GM12878 (cell line): ENCODE data around the gene TCF25. TPM values are rescaled to one million over a fixed set of nuclear protein-coding genes. Genes with fewer than 3 reads are reported as not detected.

Experiments
- ATAC-seq: fragments of 200-7000 bp; cut with Tn5 transposase; 3 replicates; pipeline ENCODE4 v1.9.1; 2020; ENCODE audit warnings: mild to moderate bottlenecking, moderate library complexity
- Bru-seq: library from RNA; stranded (reverse); fragments of 400-500 nt; gene quantifications from one replicate; lab custom pipeline; 2021; lab: Mats Ljungman, UMichigan
- BruChase-seq, 2 experiments: library from RNA; stranded (reverse); fragments of 400-500 nt; gene quantifications; one replicate each; lab custom pipeline; 2021; lab: Mats Ljungman, UMichigan
- BruUV-seq: library from RNA; stranded (reverse); fragments of 400-500 nt; replicated peaks from 2 replicates; lab custom pipeline; 2021; lab: Mats Ljungman, UMichigan
- CTCF ChIA-PET: fragments of 300-600 bp; sonication (Branson Sonifier 250); formaldehyde crosslinking; extraction: SDS; loops from one replicate; lab custom pipeline; 2021; ENCODE audit warnings: inconsistent platforms; lab: Yijun Ruan, JAX
- POLR2A ChIA-PET: fragments of 350-600 bp; formaldehyde crosslinking; extraction: SDS; loops from one replicate; lab custom pipeline; 2021; ENCODE audit warnings: inconsistent platforms; lab: Charles Lee
- RAD21 ChIA-PET: fragments of 300-600 bp; sonication (Branson Sonifier 250); formaldehyde crosslinking; loops from one replicate; lab custom pipeline; 2023; ENCODE audit warnings: antibody characterized with exemption; ENCODE audit not compliant: unreplicated experiment; lab: Charles Lee
- SMC1A ChIA-PET: fragments of 300-600 bp; sonication (Branson Sonifier 250); formaldehyde crosslinking; loops from one replicate; lab custom pipeline; 2023; ENCODE audit not compliant: unreplicated experiment, uncharacterized antibody; lab: Charles Lee
- DNase-seq: peaks from one replicate; pipeline ENCODE4 v3.0.0-alpha.2; 2011; ENCODE audit warnings: low read depth, low spot score
- FAIRE-seq: peaks from 3 replicates; lab custom pipeline; 2011; peaks lifted over from hg19 to GRCh38; lab: Jason Lieb, UNC
- H2AFZ ChIP-seq: 2 replicates; pipeline ENCODE4 v1.6.0; 2011; ENCODE audit warnings: low read depth, low read length, control low read depth; ENCODE audit not compliant: control insufficient read depth
- H3K27ac ChIP-seq: 2 replicates; pipeline ENCODE4 v1.5.1; 2011; ENCODE audit warnings: control low read depth; ENCODE audit not compliant: control insufficient read depth, insufficient read depth
- H3K27me3 ChIP-seq, 2 experiments: replicated peaks in 1 of 2; 2 replicates each; pipeline versions ENCODE4 v1.6.0 to v1.6.1; 2011; ENCODE audit warnings: low read length in 1 of 2; ENCODE audit not compliant: control insufficient read depth in 2 of 2, insufficient read depth in 2 of 2
- H3K36me3 ChIP-seq, 2 experiments: 2 replicates each; pipeline ENCODE4 v1.5.1; 2011; ENCODE audit warnings: low read length in 1 of 2; ENCODE audit not compliant: control insufficient read depth in 2 of 2, insufficient read depth in 2 of 2
- H3K4me1 ChIP-seq: 2 replicates; pipeline ENCODE4 v1.6.1; 2011; ENCODE audit warnings: mild to moderate bottlenecking, low read length, moderate library complexity, mixed read lengths; ENCODE audit not compliant: control insufficient read depth, insufficient read depth
- H3K4me2 ChIP-seq: 2 replicates; pipeline ENCODE4 v1.6.0; 2011; ENCODE audit warnings: control low read depth; ENCODE audit not compliant: control insufficient read depth, insufficient read depth
- H3K4me3 ChIP-seq: fragments of 200-600 bp; sonication (generic); 2 replicates; pipeline ENCODE4 v1.5.1; 2016
- H3K79me2 ChIP-seq: 2 replicates; pipeline ENCODE4 v1.6.0; 2011; ENCODE audit warnings: low read length; ENCODE audit not compliant: control insufficient read depth, insufficient read depth
- H3K9ac ChIP-seq: 2 replicates; pipeline ENCODE4 v1.8.0; 2011; ENCODE audit warnings: low read length, control low read depth, mixed read lengths; ENCODE audit not compliant: control insufficient read depth, insufficient read depth
- H3K9me3 ChIP-seq: replicated peaks from 3 replicates; pipeline ENCODE4 v1.5.1; 2011; ENCODE audit warnings: mild to moderate bottlenecking, low read length; ENCODE audit not compliant: control insufficient read depth, insufficient read depth
- H4K20me1 ChIP-seq: 2 replicates; pipeline ENCODE4 v1.6.0; 2011; ENCODE audit not compliant: control insufficient read depth, insufficient read depth
- CHD2 ChIP-seq: IDR thresholded peaks from 2 replicates; pipeline ENCODE4 v1.6.1; 2011; ENCODE audit warnings: low read depth, low read length, improper control_type of control experiment, borderline replicate concordance
- STAT1 ChIP-seq: fragments of 450-650 bp; conservative IDR thresholded peaks from 2 replicates; pipeline ENCODE4 v1.6.1; 2014; ENCODE audit warnings: antibody characterized with exemption, mild to moderate bottlenecking
- TCF12 ChIP-seq: IDR thresholded peaks from 2 replicates; pipeline ENCODE4 v1.6.1; 2011; ENCODE audit warnings: low read depth, mild to moderate bottlenecking, low read length
- WGBS: methylation state at CpG from one replicate; pipeline ENCODE4 v1.1.6; 2016; ENCODE audit warnings: low lambda C conversion rate; ENCODE audit not compliant: insufficient replicate concordance, insufficient coverage; ENCODE audit errors: missing lambda C conversion rate; 5-methylcytosine and 5-hydroxymethylcytosine counted together
- in situ Hi-C: fragments of 300-500 bp; cut with MboI; formaldehyde crosslinking; loops from 9 replicates; pipeline ENCODE4 v1.14.3; 2018; ENCODE audit warnings: mixed read lengths
- intact Hi-C: fragments of 100-400 bp; cut with micrococcal nuclease; formaldehyde crosslinking; loops from one replicate; pipeline ENCODE4 v1.14.2; 2022; ENCODE audit not compliant: unreplicated experiment
- long read RNA-seq, 2 experiments: library from polyadenylated mRNA; unstranded; transcript quantifications; one replicate each; pipeline ENCODE4 v2.0.0, GENCODE V29; 2019 to 2020
- polyA minus RNA-seq, 3 experiments: library from RNA; depleted of rRNA, polyadenylated mRNA; stranded (reverse); fragments of >200 nt; gene quantifications; 2 replicates each; pipeline ENCODE4 v1.2.3, GENCODE V29; 2011
- polyA plus RNA-seq, 11 experiments: library from polyadenylated mRNA; depleted of rRNA in 4 of 11; unstranded in 6 of 11; stranded (reverse) in 5 of 11; fragments of >200 nt; fragmentation: Nextera tagmentation in 4 of 11; fragmentation: Illumina TruSeq in 1 of 11; extraction: Ambion mirVana in 4 of 11; extraction: Trizol in 1 of 11; gene quantifications; 1 replicate in 1 of 11; 2 replicates in 10 of 11; pipeline versions ENCODE4 v1.2.1 to v1.2.3, GENCODE V29; 2011 to 2016; ENCODE audit warnings: inconsistent platforms in 2 of 11, missing spikeins in 2 of 11, low read depth in 1 of 11
- total RNA-seq, 4 experiments: library from RNA; depleted of rRNA in 3 of 4; stranded (reverse); fragments of >200 nt in 3 of 4; fragmentation: Illumina TruSeq in 1 of 4; extraction: Trizol in 1 of 4; gene quantifications; 2 replicates each; pipeline versions ENCODE4 v1.2.1 to v1.2.3, GENCODE V29; 2013 to 2021
- TF ChIP-seq, protein P1 (sequence below): fragments of 450-650 bp; formaldehyde crosslinking; IDR thresholded peaks from 2 replicates; pipeline ENCODE4 v1.5.0; 2022; ENCODE audit warnings: mild to moderate bottlenecking, missing genetic modification characterization
- TF ChIP-seq, protein P2 (sequence below): fragments of 450-650 bp; IDR thresholded peaks from 2 replicates; pipeline ENCODE4 v1.6.1; 2016; ENCODE audit warnings: mild to moderate bottlenecking, moderate library complexity, borderline replicate concordance

The TCF25 gene, protein sequence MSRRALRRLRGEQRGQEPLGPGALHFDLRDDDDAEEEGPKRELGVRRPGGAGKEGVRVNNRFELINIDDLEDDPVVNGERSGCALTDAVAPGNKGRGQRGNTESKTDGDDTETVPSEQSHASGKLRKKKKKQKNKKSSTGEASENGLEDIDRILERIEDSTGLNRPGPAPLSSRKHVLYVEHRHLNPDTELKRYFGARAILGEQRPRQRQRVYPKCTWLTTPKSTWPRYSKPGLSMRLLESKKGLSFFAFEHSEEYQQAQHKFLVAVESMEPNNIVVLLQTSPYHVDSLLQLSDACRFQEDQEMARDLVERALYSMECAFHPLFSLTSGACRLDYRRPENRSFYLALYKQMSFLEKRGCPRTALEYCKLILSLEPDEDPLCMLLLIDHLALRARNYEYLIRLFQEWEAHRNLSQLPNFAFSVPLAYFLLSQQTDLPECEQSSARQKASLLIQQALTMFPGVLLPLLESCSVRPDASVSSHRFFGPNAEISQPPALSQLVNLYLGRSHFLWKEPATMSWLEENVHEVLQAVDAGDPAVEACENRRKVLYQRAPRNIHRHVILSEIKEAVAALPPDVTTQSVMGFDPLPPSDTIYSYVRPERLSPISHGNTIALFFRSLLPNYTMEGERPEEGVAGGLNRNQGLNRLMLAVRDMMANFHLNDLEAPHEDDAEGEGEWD
- total RNA-seq (2013; cell fraction: nucleolus; rRNA removed) = 211 and 247 TPM in 2 replicates
- 92.1 and 102 TPM in 2 replicates for total RNA-seq (2014; rRNA removed)
- total RNA-seq (2014; rRNA removed; fragmentation: Illumina TruSeq; extraction: Trizol) = 47.1 and 52.7 TPM in 2 replicates
- 110 and 130 TPM in 2 replicates for total RNA-seq (2021)
- 79.7 TPM for polyA plus RNA-seq (2011; ENCODE audit: low read depth)
- 70.2 and 87.7 TPM in 2 replicates for polyA plus RNA-seq (2011; rRNA removed)
- polyA plus RNA-seq (2011; cell fraction: cytosol; rRNA removed) = 92.9 and 118 TPM in 2 replicates
- 274 and 357 TPM in 2 replicates for polyA plus RNA-seq (2011; cell fraction: nucleus; rRNA removed)
- polyA plus RNA-seq (2012) = 148 and 213 TPM in 2 replicates
- 42.7 and 82.1 TPM in 2 replicates for polyA plus RNA-seq (2014; fragmentation: Illumina TruSeq; extraction: Trizol)
- 10 to 100 TPM in 1 of 2 experiments, 1 to 10 TPM in 1; 8.4 to 22.5 TPM for polyA plus RNA-seq (2014; fragmentation: Nextera tagmentation; extraction: Ambion mirVana)
- polyA plus RNA-seq (2014; rRNA removed) = 119 and 124 TPM in 2 replicates
- polyA plus RNA-seq (2016; fragmentation: Nextera tagmentation; extraction: Ambion mirVana) = 10 to 100 TPM; 91.1 to 96.6 TPM
- 51.9 and 78.2 TPM in 2 replicates for polyA minus RNA-seq (2011; rRNA and poly(A)+ RNA removed)
- 28.9 and 36.4 TPM in 2 replicates for polyA minus RNA-seq (2011; cell fraction: cytosol; rRNA and poly(A)+ RNA removed)
- 46.1 and 78.6 TPM in 2 replicates for polyA minus RNA-seq (2011; cell fraction: nucleus; rRNA and poly(A)+ RNA removed)
- percentile 84 among the genes with signal in this experiment for Bru-seq, nascent RNA
- BruChase-seq, experiment 1, labeled RNA remaining after a 6-hour chase = percentile 92 among the genes with signal in this experiment
- BruChase-seq, experiment 2, labeled RNA remaining after a 2-hour chase = percentile 87 among the genes with signal in this experiment
- long read RNA-seq, experiment 1, transcript TCF25-201 (18 exons, 2,233 nt) = major isoform, 55 of 97 reads
- long read RNA-seq, experiment 1, partial matches to known transcripts = 17 of 97 reads
- long read RNA-seq, experiment 1, other reads (novel, unspliced or antisense) = 20 of 97 reads
- long read RNA-seq, experiment 2, transcript TCF25-201 (18 exons, 2,233 nt) = major isoform, 48 of 94 reads
- long read RNA-seq, experiment 2, partial matches to known transcripts = 25 of 94 reads
- long read RNA-seq, experiment 2, other reads (novel, unspliced or antisense) = 19 of 94 reads

DNA sequence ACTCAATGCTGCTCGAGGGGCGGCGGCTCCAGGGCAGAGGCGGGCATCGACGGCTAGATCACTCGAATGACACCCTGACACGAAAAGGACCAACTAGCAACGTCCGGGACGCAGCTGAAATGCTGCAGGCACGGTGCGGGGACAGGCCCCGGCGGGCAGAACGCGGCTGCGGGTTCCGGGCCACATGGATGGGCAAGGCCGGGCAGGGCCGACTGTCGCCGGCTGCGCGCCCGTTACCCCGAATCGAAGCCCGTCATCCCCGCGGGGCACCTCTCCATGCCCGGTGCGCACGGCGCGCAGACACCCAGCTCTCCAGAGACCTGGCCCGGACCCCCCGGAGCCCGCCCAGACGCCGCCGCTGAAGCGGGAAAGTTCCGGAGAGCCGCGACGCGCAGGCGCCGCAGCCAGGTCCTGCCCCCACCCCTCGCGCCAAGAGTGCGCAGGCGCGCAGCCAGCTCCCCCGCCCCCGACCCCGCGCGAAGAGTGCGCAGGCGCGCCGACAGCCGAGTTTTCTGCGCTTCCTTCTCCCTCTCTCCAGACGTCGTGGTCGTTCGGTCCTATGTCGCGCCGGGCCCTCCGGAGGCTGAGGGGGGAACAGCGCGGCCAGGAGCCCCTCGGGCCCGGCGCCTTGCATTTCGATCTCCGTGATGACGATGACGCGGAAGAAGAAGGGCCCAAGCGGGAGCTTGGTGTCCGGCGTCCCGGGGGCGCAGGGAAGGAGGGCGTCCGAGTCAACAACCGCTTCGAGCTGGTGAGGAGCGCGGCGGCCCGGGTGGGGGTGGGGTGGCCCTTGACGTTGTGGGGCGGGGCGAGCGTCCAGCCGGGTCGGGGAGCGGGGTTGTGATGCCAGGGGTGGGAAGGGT, at the start of gene TCF25:
TCF25 (plus strand) TSS at position 484 of the 863 bp plus-strand sequence; CDS start at position 560, 76 bp downstream.
- ChIA-PET SMC1A (interaction anchor here (0.9 to 3.8 kb wide), 2 partner anchors 11 to 17 kb away, joined by 4 to 17 read pairs; no protein-coding TSS in a partner anchor), RAD21 (interaction anchor here (0.6 to 2.0 kb wide), 6 partner anchors 9 to 173 kb away, joined by 3 to 14 read pairs (median 6); no protein-coding TSS in a partner anchor), CTCF (interaction anchor here (0.6 to 3.5 kb wide), 10 partner anchors 9 to 174 kb away, joined by 3 to 19 read pairs (median 4); partner anchors contain the start of gene SPATA2L), POLR2A (interaction anchor here (0.5 to 4.1 kb wide), 22 partner anchors 8 to 1209 kb away, joined by 3 to 49 read pairs (median 4); partner anchors contain the start of genes CDK10 and MC1R)
- peak within 1 kb of the TSS; percentile 100 for H3K27ac ChIP-seq
- peaks cover 3% of the 10 kb centered on the region for H4K20me1 ChIP-seq
- H3K79me2 ChIP-seq = peaks cover 34% of the 10 kb centered on the region
- peak within 1 kb of the TSS; percentile 99 for H3K4me3 ChIP-seq
- in situ Hi-C loops (no loop called here), intact Hi-C loops (no loop called here)
- TSS peak; percentile 95 for BruUV-seq
- no peak for FAIRE-seq
- peak within 1 kb of the TSS; percentile 90 for H3K4me2 ChIP-seq
- peaks cover 0 to 7% of the 10 kb centered on the region in 2 experiments; a peak in 1 of 4 replicates for H3K36me3 ChIP-seq
- H3K4me1 ChIP-seq = peaks cover 15% of the 10 kb centered on the region
- peak; percentile 43 for DNase-seq
- under 1% methylated on average over 85 of the region's 104 CpGs for WGBS
- ATAC-seq = peak; percentile 58
- no peaks in the 10 kb centered on the region for H3K27me3 ChIP-seq
- H2AFZ ChIP-seq = peak within 1 kb of the TSS; percentile 87
- peak within 1 kb of the TSS; percentile 99 for H3K9ac ChIP-seq
- no peaks in the 10 kb centered on the region; the same call in 2 of the 3 replicates for H3K9me3 ChIP-seq
- no peak for TF ChIP-seq STAT1
- TF ChIP-seq, protein P1, sequence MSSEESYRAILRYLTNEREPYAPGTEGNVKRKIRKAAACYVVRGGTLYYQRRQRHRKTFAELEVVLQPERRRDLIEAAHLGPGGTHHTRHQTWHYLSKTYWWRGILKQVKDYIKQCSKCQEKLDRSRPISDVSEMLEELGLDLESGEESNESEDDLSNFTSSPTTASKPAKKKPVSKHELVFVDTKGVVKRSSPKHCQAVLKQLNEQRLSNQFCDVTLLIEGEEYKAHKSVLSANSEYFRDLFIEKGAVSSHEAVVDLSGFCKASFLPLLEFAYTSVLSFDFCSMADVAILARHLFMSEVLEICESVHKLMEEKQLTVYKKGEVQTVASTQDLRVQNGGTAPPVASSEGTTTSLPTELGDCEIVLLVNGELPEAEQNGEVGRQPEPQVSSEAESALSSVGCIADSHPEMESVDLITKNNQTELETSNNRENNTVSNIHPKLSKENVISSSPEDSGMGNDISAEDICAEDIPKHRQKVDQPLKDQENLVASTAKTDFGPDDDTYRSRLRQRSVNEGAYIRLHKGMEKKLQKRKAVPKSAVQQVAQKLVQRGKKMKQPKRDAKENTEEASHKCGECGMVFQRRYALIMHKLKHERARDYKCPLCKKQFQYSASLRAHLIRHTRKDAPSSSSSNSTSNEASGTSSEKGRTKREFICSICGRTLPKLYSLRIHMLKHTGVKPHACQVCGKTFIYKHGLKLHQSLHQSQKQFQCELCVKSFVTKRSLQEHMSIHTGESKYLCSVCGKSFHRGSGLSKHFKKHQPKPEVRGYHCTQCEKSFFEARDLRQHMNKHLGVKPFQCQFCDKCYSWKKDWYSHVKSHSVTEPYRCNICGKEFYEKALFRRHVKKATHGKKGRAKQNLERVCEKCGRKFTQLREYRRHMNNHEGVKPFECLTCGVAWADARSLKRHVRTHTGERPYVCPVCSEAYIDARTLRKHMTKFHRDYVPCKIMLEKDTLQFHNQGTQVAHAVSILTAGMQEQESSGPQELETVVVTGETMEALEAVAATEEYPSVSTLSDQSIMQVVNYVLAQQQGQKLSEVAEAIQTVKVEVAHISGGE (CRISPR knock-in tag) = no peak
- TF ChIP-seq, protein P2, sequence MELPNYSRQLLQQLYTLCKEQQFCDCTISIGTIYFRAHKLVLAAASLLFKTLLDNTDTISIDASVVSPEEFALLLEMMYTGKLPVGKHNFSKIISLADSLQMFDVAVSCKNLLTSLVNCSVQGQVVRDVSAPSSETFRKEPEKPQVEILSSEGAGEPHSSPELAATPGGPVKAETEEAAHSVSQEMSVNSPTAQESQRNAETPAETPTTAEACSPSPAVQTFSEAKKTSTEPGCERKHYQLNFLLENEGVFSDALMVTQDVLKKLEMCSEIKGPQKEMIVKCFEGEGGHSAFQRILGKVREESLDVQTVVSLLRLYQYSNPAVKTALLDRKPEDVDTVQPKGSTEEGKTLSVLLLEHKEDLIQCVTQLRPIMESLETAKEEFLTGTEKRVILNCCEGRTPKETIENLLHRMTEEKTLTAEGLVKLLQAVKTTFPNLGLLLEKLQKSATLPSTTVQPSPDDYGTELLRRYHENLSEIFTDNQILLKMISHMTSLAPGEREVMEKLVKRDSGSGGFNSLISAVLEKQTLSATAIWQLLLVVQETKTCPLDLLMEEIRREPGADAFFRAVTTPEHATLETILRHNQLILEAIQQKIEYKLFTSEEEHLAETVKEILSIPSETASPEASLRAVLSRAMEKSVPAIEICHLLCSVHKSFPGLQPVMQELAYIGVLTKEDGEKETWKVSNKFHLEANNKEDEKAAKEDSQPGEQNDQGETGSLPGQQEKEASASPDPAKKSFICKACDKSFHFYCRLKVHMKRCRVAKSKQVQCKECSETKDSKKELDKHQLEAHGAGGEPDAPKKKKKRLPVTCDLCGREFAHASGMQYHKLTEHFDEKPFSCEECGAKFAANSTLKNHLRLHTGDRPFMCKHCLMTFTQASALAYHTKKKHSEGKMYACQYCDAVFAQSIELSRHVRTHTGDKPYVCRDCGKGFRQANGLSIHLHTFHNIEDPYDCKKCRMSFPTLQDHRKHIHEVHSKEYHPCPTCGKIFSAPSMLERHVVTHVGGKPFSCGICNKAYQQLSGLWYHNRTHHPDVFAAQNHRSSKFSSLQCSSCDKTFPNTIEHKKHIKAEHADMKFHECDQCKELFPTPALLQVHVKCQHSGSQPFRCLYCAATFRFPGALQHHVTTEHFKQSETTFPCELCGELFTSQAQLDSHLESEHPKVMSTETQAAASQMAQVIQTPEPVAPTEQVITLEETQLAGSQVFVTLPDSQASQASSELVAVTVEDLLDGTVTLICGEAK = no peak
- peak; percentile 50 for TF ChIP-seq CHD2
- TF ChIP-seq TCF12 = 0 out of 2 replicates have a peak, but pooled peaks have one; percentile 3
